Inflammatory macrophage (primary cell): Measurements from ENCODE around the gene FGF14.

Experiments
- DNase-seq, 2 donors: peaks; one replicate each; pipeline ENCODE4 v3.0.0-alpha.2; 2020 to 2022

The FGF14 gene

DNA sequence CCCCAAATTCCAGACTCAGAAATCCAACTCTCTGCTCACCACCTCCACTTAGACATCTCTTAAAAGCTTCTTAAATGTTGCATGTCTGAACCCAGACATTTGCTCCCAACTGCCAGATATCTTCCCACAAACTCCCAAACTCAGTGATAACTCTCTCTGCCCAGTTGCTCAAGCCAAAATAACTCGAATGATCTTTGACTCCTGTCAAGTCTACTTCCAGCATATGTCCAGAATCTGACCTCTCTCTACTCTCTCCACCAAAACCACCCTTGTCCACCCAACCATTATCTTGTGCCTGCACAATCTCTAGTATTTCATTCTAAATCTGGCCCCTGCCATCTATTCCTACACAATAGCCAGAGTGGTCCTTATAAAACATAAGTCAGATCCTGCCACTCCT, 99.3 kb downstream of the FGF14 start:
- DNase-seq, result no peak

DNA sequence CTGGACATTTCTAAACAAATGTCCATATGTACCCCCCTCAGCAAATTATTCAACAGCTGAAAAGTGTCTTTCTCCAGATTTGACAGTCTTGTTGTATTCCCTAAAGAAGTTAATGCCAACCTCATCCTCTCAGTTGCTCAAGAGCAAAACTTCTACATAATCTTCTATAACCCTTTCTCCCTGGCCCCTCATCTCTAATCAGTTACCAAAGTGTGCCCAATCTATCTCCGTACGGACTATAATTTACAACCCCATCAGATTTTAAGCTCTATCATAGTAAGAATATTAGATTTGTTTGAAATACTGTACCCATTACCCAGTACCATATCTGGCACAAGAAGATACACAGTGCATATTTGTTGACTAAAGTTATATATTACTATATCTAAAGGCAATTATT, 101.5 kb downstream of the FGF14 start:
- DNase-seq, result no peak

DNA sequence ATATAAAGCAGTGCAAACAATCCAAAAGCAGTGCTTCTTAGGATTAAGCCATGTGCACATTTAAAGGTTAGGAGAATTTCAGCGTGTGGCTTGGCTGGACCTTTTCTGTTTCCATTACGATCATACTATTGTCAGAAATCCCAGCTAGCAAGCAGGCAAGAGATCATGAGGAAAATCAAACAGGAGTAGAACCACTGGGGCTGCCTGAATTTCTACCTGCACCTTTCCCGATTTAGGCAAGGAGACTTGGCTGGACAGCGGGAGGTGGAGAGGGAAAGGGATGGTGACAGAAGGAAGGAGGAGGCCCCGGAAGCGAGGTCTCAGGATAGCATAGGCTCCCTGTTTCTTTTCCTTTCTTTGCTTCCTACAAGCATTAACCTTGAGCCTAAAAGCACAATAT, 102.5 kb downstream of the FGF14 start:
- no peak for DNase-seq

DNA sequence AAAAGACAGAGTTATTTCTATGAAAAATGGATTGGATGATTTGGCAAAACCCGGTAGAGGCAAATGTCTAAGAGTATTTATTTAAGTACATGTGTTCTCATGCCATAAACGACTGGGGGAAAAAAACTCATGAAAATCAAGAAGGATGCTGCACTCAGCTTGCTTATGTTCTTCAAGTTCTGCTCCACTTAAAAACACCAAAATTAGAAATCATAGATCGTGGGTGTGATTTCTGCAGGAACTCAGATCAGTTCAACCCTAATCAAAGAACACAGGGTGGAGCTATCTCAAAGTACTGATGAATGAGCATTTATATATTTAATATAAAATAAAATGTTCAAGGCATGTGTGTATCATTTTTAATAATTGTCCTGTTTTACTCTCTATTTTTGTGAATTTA, 103.8 kb downstream of the FGF14 start:
- DNase-seq, result no peak

DNA sequence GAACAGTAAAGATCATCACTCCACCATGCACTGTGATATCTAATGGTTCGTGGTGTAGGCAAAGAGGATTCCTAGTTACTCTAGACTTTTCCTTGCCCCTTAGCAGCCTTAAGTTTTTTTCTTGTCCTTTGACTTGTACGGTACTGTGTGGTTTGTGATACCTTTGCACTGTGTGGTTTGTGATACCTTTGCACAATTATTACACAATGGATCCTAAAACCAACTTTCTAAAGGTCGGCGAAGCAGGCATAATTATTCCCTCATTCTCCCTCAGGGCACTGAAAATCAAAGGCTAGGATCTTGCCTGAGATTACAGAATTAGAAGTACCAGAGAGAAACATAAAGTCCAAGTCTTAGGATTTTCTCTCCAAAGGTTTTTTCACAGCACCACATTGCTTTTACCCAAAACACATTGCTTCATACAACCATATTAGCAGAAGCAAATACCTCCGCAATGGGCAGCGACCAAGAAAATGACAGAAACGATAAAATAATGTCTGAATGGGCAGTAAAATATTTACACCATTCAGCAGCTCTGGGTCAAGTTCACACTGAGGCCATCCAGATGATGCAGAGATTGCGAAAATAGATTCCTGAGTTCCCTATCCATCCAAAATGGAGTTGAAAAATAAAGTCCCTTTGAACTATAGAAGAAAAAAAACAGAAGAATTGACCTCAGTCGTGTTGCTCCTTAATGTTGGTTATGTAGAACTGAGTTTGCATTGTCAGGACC, 106.4 kb downstream of the FGF14 start:
- DNase-seq, result no peak

DNA sequence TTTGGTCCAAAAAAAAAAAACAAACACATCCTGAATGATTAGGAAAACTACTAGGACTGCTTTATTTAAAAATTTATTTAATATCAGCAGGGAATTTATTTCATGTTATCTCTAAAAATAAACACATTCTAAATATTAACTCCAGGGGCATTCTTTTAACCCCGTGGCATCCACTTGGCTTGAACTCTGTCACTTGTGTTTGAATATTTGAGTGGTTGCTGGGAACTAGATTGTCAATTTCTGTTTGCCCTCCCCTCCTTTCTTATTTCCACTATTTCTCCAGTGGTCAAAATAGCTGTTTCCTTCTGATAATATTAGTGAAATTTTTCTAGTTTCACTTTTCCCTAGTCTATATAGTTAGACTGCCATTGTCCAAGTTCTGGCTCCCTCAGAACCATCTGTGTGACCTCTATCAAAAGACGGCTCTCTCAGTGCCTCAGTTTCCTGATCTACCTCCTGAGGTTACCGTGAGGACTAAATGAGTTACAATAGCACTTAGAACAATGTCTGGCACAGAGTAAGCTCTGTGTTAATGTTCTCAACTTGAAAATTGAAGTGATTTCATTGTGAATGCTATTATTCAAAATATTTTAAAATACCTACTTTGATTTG, 107.3 kb downstream of the FGF14 start:
- DNase-seq, result no peak

DNA sequence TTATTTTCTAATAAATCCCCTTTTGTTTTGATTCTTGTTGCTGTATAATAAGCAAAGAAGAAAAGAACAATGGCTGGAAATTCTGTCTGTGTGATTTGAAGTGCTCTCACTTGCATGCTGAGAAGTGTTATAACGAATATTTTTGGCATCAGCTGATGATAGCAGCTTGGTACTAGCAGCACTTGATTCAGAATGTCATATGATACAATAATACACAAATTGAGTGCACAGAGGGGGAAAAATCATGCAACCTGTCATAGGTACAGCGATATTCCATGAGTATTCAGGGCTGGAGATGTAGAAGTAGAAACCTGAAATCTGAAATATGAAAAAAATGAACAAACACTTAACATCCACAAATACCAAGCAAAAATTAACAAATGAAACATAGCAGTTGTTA, 108.1 kb downstream of the FGF14 start:
- DNase-seq, result no peak

DNA sequence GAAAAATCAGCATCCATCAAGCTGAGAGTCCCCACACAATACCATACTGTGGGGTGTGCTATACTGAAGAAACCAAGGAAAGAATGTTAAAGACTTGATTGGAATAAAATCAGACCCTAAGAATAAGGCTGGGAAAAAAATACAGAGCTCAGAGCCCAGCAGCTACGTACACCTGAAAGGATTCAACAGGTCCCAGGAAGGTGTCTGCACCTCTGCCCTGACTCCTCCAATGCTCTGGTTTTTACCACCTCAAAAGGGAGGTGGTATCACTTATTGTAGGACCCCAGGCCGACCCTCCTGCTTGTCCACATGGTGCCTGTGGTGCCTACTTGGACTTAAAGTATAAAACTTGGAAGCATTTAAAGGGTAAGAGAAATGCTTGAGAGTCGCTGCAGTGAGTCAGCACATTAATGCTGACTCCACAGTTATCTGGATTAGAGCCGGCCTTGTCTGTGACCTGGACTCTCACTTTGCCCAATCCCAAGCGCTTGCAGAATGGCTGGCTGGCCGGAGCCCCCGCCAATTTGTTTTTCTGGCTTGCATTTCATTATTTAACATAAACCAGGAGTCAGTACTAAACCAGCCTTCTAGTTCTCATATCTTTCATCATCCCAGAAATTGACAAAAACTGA, 110.1 kb downstream of the FGF14 start:
- DNase-seq, result no peak

DNA sequence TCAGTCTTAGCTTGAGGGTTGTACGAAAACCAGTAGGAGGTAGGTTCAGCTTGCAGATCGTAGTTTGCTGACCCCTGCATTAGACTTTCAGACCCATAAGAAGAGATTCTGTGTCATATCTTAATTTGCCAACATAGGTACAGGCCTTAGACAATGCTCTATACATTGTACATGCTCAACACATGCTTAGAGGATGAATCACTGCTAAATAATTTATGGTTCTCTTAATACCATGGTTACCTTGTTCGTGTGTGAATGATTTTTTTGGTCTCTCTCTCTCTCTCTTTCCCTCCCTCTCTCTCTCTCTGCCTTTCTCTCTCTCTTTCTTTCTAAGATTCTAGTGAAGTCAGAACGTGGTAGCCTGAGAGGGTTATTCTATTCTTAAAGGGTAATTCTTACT, 112.2 kb downstream of the FGF14 start:
- DNase-seq, result no peak

DNA sequence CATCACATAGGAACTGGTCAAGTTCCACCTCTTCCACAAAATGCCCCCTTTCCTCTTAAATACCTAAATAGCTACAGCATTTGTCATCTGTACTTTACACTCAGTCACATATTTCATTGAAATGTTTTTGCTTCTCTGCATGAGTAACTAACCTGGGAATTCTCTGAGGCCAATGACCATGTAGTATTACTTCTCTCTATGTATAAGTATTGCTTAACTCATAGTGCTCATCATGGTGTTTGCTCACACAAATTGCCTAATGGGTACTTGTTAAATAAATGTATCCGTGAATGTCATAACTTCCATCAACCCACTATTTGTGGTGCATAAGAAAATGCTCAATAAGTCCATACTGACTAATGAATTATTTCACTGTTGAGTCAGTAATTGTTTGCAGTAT, 115.5 kb downstream of the FGF14 start:
- DNase-seq, result no peak

DNA sequence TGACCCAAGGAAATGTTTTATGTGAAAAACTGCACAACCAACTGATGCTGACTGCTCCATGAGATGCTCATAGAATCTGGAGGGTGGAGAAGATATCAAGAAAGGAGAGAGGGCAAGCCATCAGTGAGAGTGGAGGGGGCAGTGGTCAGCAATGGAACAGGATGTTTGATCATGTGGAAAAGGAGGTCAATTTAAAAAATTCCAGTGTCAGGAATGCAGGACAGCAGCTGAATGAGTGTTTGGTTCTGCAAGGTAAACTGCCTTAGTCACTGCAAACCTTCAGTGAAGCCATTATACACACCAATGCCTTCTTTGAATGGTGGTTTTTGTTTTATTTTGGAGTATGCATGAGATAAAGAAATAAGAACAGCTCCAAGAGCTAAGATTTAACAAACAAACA, 121.5 kb downstream of the FGF14 start:
- DNase-seq, result no peak

DNA sequence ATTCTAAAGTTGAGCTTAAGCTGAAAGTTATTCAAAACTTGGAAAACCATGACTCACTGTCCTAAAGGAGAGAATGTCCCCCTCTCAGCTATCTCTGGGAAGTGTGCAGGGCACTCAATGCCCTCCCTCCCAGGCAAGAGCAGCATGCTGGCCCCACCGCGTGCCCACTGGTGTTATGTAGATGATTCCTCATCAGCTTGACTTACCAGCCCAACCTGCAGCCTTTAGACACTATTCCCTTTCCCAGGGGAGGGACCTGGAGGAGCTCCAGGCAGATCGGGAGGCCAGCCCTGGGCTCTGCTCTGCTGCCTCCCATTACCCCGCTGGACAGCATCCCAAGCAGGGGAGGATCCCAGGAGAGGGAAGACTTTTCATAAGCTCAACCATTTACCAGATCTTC, 124.6 kb downstream of the FGF14 start:
- no peak for DNase-seq

DNA sequence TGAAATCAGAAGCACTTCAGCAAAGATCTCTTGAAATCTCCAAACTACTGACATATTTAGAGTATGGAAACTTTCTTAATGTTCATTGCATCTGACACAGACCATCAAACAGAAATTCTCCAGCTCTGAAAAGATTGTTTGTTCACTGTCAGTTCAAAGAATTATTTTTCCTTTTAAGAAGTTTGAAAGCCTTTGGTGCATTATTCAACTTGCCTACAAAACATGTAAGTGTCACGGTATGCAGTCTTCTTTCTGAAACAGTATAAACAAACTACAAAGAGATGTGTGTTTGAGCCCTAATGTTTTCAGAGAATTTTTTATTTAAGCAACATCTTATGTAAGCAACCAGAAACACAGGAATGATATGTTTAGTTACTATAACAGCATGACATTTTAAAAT, 125.4 kb downstream of the FGF14 start:
- no peak for DNase-seq

DNA sequence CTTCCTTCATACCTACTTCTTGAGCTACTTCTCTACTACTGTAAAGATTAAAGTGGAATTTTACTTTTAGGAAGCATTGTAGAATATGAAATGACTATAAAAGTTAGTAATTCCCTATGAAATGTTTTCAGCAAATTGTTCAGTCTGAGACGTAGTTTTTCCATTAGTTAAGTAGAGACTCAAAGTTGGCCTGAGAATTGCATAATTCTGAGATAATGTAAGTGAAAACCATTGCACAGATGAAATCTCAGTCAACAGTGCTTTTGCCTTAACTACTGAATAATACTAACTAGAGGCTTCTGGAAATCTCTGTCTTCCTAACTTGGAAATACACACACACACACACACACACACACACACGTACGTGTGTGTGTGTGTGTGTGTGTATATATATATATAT, 125.9 kb downstream of the FGF14 start:
- DNase-seq, result no peak

DNA sequence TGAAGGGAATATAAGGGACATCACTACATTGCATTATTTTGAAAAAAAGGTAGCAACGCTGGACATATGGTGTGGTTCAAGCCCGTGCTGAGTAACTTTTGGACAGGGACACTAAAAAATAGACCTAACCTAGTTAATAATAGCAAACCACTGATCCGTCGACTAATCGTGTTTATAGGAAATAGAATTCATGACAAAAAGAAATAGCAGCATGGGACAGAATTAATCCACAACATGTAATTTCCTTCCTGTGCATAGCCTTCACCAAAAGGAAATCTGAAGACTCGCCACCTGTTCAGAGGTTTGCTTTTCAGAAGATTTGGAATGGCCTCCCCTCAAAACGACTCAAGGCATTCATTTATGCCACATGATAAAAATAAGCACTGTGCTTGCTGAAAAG, 128.7 kb downstream of the FGF14 start:
- no peak for DNase-seq

DNA sequence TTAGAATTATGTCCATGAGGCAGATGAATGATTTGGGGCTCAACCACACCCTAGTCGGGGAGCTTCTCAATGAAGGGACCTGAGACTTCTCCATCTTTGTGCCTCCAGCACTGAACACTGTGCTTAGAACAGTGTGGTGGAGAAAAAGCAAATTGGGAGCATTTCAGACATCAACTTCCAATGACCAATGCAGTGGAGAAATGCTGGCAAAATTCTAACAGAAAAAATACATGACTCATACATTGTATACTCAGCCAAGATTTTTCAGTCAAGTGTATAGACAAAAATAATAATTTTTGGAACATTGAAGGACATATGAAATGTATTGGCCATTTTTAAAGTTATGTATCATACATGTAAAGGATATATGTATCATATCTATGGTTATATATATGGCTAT, 134.7 kb downstream of the FGF14 start:
- DNase-seq, result no peak

DNA sequence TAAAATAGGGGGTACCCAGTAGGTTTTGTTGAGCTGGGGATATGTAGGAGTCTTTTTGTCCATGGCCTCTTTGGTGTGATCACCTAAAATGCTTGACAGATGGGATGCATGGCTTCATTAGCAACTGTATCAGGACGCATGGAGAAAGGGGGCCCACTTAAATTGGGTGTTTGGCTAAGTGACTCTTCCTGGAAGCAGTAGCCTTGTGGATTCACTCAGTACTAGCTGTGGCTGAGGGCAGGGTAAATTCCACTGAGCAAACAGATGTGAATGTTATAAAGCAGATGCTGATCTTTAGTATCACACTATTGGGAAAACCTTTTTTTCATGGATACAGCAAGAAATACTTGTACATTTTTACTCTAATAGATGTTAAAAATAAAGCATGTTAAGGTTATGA, 140.0 kb downstream of the FGF14 start:
- DNase-seq, result no peak

DNA sequence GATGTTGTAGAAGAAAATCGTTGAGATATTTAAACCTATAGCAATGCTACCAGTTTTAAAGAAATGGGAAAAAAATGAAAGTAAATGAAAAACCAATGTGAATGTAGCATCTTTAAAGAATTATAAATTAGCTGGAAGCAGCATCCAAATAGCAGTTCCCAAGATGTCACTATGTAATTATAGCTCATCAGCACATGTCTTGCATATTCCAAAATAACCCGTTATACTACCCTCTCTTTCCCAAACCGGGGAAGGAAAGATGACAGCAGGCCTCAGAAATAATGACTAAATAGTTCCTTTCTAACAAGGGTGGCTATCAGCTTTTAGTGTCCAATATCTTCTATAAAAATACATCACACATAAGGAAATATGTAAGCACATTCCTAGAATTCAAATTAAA, 140.5 kb downstream of the FGF14 start:
- DNase-seq, result no peak

DNA sequence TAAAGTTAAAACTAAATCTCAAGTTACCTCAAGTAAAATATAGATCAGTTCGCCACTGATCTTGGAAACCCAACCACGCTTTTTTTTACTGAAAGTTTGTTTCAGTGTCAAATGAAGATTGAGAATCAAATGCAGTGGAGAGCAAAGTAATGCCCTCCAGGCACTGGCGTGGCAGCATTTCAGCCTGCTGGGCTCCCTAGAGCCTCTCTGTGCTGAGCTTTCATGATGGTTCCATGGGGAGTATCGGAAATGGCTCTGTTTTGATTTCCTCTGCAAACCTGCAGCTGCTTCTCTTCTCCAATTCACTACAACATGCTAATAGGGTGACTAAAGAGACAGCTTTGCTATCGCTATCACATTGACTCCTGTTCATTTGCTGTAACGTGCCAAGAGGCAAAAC, 141.6 kb downstream of the FGF14 start:
- DNase-seq, result no peak

DNA sequence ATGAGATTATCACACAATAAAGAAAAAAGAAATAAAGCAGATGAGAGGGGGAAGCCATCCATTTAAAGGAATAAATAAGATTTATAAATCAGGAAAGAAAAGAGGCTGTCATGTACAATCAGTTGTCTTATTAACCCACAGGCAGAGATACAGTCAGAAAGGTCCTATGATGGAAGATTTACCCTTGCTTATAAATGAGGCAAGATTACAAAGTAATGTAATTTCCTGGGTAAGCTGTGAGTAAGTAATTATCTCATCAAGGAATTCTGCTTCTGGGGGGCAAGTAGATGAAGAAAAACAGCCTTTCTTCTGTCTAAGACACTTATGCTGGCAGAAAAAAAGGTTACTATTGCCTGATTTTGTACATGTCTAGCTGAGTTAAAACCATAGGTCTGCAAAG, 146.4 kb downstream of the FGF14 start:
- no peak for DNase-seq

DNA sequence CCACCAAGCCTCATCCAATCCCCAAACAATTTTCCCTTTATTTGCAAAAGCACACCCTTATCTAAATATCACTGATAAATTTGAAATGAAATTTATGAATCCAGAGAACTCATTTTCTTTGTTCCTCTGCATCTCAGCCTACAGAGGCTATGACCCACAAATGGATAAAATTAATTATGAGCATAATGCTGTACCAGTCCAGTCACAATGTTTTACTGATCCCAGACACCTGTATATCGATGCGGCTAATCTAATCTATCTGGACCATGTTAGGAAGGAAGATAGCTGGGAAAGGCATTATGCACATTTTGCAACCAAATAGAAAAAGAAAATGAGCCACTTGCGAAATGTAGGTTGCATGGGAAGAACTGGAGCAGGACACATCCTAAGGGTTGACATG, 150.0 kb downstream of the FGF14 start:
- no peak for DNase-seq

DNA sequence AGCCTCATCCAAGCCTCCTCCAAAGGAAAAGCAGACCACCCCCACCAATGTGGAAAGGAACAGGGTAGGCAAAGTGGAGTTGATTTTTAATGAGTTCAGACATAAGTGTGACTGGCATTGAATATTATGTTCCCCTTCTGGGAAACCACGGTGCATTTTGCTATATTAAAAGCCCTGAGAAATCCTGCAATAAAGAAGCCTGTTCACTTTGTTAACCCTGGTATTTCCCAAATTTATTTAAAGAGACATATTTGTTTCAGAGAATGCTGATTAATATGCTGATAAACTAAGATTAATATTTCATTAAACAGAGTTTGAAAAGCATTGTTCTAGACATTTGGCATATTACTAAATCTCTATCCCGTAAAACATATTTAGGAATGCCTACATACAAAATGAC, 151.4 kb downstream of the FGF14 start:
- DNase-seq, result no peak

DNA sequence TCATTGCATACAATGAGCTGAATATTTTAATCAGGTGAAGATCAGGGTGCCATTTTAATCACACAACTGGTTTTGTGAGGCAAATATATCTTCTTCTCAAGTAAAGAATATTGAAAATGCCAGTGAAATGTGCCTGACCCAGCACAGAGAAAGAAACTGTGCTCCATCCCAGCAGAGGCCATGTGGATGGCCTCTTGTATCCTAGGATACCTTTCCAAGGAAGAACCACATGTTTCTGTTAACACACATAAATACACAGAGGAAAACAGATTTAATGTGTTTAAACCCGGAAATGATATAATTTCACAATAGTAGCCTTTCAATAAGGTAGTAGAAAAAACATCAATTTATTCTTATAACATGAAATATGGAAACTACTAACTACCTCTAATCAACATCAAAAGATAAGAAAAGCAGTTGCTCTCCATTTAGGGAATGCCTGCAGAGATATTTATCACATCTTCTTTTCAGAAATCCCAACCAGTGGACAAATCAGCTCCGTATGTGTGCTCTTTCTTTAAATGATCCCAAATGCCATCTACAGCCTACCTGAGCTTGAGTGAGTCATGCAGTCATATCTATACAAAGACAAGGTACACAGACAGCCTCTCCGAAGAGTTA, 157.1 kb downstream of the FGF14 start:
- no peak for DNase-seq

DNA sequence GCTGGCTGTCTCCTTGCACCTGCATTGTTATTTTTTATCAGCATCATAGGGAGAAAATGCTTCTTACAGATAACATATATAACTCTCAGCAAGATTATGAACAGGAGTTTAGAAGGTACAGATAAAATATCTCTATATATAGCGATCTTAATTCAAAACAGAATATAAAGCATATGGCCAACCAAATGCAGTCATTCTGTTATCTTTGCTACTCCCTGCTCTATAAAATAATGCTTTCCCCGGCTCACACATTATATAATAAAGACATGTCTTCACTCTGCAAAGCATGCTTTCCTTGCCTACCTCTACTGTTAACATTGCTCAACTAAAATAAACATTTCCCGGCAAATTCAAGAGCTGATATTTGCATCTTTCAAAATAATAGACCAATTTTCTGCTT, 161.7 kb downstream of the FGF14 start:
- DNase-seq, result no peak
